Measurements from ENCODE around the gene CTAGE1. TPM values are rescaled to one million over a fixed set of nuclear protein-coding genes. Genes with fewer than 3 reads are reported as not detected.

Gene CTAGE1
- total and polyA plus RNA-seq, 2 donors (not counting 3 experiments of a cell fraction or from before 2014, with no cell fraction given) = not detected

DNA sequence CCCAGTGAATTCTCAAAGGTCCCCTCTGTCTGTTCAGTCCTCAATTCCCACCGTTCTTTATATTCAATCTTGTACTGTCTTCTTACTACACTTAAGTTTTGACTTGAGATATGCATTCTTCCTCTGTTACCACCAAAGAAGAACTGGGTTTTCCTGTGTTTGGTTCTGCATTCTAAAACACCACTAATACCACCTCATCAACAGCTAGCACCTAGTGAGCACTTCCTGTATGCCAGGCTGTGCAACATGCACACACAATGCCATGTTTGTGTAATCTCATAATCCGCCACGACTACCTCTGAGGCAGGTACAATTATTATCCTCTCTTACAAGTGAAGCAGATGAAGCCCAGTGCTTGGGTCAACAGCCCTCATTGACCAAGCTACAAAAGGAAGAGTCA is 11.8 kb upstream of the CTAGE1 start:
- Histone ChIP-seq H3K4me2 (ENCODE audit: insufficient read depth, low read length) (no peak overlapping the region), H3K79me2 (ENCODE audit: control insufficient read depth, insufficient read depth, low read length) (no peaks in the 10 kb centered on the region), H2AFZ (ENCODE audit: low read depth, low read length) (no peak overlapping the region), H3K9ac (replicated peaks; ENCODE audit: extremely low read depth, insufficient read depth, low read length) (no peak overlapping the region), H3K27me3 (ENCODE audit: control insufficient read depth in 2 of 2, insufficient read depth in 2 of 2, low read length in 2 of 2) (no peaks in the 10 kb centered on the region), H3K4me1 (ENCODE audit: control insufficient read depth, extremely low read depth, insufficient read depth, low read length) (peaks cover 16% of the 10 kb centered on the region), H3K27ac (ENCODE audit: insufficient read depth, low read depth, low read length) (no peak overlapping the region), H3K9me1 (replicated peaks; ENCODE audit: control insufficient read depth, extremely low read depth, insufficient read depth, low read length) (no peaks in the 10 kb centered on the region), H4K20me1 (replicated peaks; ENCODE audit: control insufficient read depth, extremely low read depth, insufficient read depth, low read length) (no peaks in the 10 kb centered on the region), H3K9me3 (replicated peaks; ENCODE audit: control insufficient read depth, insufficient read depth, low read length) (no peaks in the 10 kb centered on the region), H3K36me3 (ENCODE audit: control insufficient read depth in 2 of 2, extremely low read depth in 1 of 2, insufficient read depth in 2 of 2, low read length in 2 of 2) (no peaks in the 10 kb centered on the region), H3K4me3 (replicated peaks in 1 of 3; ENCODE audit: insufficient read depth in 1 of 3, low read depth in 1 of 3, low read length in 3 of 3) (no peak overlapping the region)
- TF ChIP-seq, protein P1, sequence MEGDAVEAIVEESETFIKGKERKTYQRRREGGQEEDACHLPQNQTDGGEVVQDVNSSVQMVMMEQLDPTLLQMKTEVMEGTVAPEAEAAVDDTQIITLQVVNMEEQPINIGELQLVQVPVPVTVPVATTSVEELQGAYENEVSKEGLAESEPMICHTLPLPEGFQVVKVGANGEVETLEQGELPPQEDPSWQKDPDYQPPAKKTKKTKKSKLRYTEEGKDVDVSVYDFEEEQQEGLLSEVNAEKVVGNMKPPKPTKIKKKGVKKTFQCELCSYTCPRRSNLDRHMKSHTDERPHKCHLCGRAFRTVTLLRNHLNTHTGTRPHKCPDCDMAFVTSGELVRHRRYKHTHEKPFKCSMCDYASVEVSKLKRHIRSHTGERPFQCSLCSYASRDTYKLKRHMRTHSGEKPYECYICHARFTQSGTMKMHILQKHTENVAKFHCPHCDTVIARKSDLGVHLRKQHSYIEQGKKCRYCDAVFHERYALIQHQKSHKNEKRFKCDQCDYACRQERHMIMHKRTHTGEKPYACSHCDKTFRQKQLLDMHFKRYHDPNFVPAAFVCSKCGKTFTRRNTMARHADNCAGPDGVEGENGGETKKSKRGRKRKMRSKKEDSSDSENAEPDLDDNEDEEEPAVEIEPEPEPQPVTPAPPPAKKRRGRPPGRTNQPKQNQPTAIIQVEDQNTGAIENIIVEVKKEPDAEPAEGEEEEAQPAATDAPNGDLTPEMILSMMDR (IDR thresholded peaks at IDR 0.05; ENCODE audit: extremely low read depth in 1 of 2, insufficient read depth in 1 of 2, low read depth in 1 of 2, low read length in 2 of 2) = no peak
- no peak for TF ChIP-seq MYC (IDR thresholded peaks at IDR 0.05; ENCODE audit: low read depth, low read length)
- TF ChIP-seq, protein P2, sequence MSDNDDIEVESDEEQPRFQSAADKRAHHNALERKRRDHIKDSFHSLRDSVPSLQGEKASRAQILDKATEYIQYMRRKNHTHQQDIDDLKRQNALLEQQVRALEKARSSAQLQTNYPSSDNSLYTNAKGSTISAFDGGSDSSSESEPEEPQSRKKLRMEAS (IDR thresholded peaks at IDR 0.05; ENCODE audit: insufficient read depth, insufficient read length) = no peak
- TF ChIP-seq EZH2 (IDR thresholded peaks at IDR 0.05; ENCODE audit: borderline replicate concordance, low read depth, low read length, severe bottlenecking) = no peak
- TF ChIP-seq POLR2A (IDR thresholded peaks at IDR 0.05; ENCODE audit: low read depth, low read length) = no peak
- TF ChIP-seq GATA2 (IDR thresholded peaks at IDR 0.05; ENCODE audit: insufficient read depth, insufficient read length, low read depth, low read length) = no peak
- TF ChIP-seq FOS (IDR thresholded peaks at IDR 0.05; ENCODE audit: borderline replicate concordance, insufficient read depth, low read length) = no peak
- no peak for TF ChIP-seq JUN (IDR thresholded peaks at IDR 0.05; ENCODE audit: borderline replicate concordance, insufficient read depth, insufficient read length, low read depth)
- no peak for TF ChIP-seq POLR2AphosphoS5 (IDR thresholded peaks at IDR 0.05; ENCODE audit: insufficient read depth, low read depth, low read length)
- FAIRE-seq (no peak), DNase-seq (ENCODE audit: low read depth, low spot score) (no peak)
- dilution Hi-C loops (cut with MboI; ENCODE audit: extremely low pct_ligation_motif_present, low sequenced_read_pairs) (loop anchor here (25.0 kb wide), 1 partner anchor 242 kb away; no protein-coding TSS in a partner anchor), intact Hi-C loops (cut with micrococcal nuclease) (no loop called here)
- ChIA-PET POLR2A (no interaction called here), CTCF (interaction anchor here (1.3 kb wide), 1 partner anchor 9 kb away, joined by 3 read pairs; no protein-coding TSS in a partner anchor)
- BruUV-seq (replicated peaks) = no TSS peak

Data from endothelial cell of umbilical vein (primary cell).